ENCODE data around the gene FBXO47. TPM values are rescaled to one million over a fixed set of nuclear protein-coding genes. Genes with fewer than 3 reads are reported as not detected.

Gene FBXO47
- total RNA-seq, 1 experiment from 2014 or later, result not detected

- POLR2A ChIA-PET (ENCODE audit: unreplicated experiment), result no interaction called here
- Histone ChIP-seq H4K20me1 (ENCODE audit: low read length) (no peaks in the 10 kb centered on the region), H3K27me3 (ENCODE audit: low read length) (no peaks in the 10 kb centered on the region), H3K9ac (ENCODE audit: low read length) (no peak overlapping the region), H3F3A (ENCODE audit: low read length, unreplicated experiment) (no peaks in the 10 kb centered on the region), H3K9me2 (replicated peaks; ENCODE audit: low read length) (no peaks in the 10 kb centered on the region), H3K9me3 (ENCODE audit: low read length) (no peaks in the 10 kb centered on the region), H2AFZ (ENCODE audit: low read length) (no peak overlapping the region), H3K27ac (ENCODE audit: low read length) (no peak overlapping the region), H3K36me3 (ENCODE audit: low read depth, low read length) (no peaks in the 10 kb centered on the region), H3K4me2 (ENCODE audit: low read length) (no peak overlapping the region), H3K79me2 (ENCODE audit: low read length) (no peaks in the 10 kb centered on the region), H3K4me3 (ENCODE audit: low read length) (no peak overlapping the region), H3K4me1 (ENCODE audit: insufficient read depth, low read length) (no peaks in the 10 kb centered on the region; the same call in 1 of the 2 replicates)
- no TSS peak for BruUV-seq (replicated peaks)
- TF ChIP-seq EZH2 (IDR thresholded peaks at IDR 0.05; ENCODE audit: low read length, unreplicated experiment) (no peak), CTCF (conservative IDR thresholded peaks at IDR 0.05; ENCODE audit: low read depth, low read length) (no peak), EZH2phosphoT487 (IDR thresholded peaks at IDR 0.05; ENCODE audit: borderline replicate concordance, low read length) (no peak)
- CTCF ChIA-PET, result no interaction called here
- ATAC-seq, result no peak
- DNase-seq, result no peak
- intact Hi-C loops (cut with micrococcal nuclease), result no loop called here
Observed at GRCh38 chr17:38961413-38961812, 5.8 kb downstream of the FBXO47 start.

DNA sequence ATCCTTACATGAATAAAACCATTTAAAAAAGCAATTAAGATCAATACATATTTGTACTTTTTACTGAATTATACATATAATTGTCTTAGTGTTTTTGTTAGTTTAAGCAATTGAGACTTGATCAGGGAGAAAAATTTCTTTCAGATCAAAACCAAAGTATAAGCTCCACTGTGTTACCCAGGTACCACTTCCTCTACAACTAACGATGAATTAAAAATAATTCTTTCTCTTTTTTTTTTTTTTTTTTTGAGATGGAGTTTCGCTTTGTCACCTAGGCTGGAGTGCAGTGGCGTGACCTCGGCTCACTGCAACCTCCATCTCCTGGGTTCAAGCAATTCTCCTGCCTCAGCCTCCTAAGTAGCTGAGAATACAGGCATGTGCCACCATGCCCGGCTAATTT lies 6.8 kb downstream of the FBXO47 start:
- BruUV-seq (replicated peaks), result no TSS peak
- POLR2A ChIA-PET (ENCODE audit: unreplicated experiment), result no interaction called here

More for the DNA sequence above, 6.8 kb downstream of the FBXO47 start:
- H3K79me2 ChIP-seq (ENCODE audit: low read length), result no peaks in the 10 kb centered on the region
- no peak overlapping the region for H3K4me3 ChIP-seq (ENCODE audit: low read length)
- no peaks in the 10 kb centered on the region for H4K20me1 ChIP-seq (ENCODE audit: low read length)
- H2AFZ ChIP-seq (ENCODE audit: low read length), result no peak overlapping the region
- H3K9ac ChIP-seq (ENCODE audit: low read length), result no peak overlapping the region
- no peaks in the 10 kb centered on the region; the same call in 1 of the 2 replicates for H3K4me1 ChIP-seq (ENCODE audit: insufficient read depth, low read length)
- H3K9me3 ChIP-seq (ENCODE audit: low read length), result no peaks in the 10 kb centered on the region
- CTCF ChIA-PET, result no interaction called here
- no peak overlapping the region for H3K27ac ChIP-seq (ENCODE audit: low read length)
- H3K9me2 ChIP-seq (replicated peaks; ENCODE audit: low read length), result no peaks in the 10 kb centered on the region
- no peaks in the 10 kb centered on the region for H3F3A ChIP-seq (ENCODE audit: low read length, unreplicated experiment)
- no peaks in the 10 kb centered on the region for H3K36me3 ChIP-seq (ENCODE audit: low read depth, low read length)
- TF ChIP-seq EZH2 (IDR thresholded peaks at IDR 0.05; ENCODE audit: low read length, unreplicated experiment) (no peak), CTCF (conservative IDR thresholded peaks at IDR 0.05; ENCODE audit: low read depth, low read length) (no peak), EZH2phosphoT487 (IDR thresholded peaks at IDR 0.05; ENCODE audit: borderline replicate concordance, low read length) (no peak)
- no peak overlapping the region for H3K4me2 ChIP-seq (ENCODE audit: low read length)
- no peaks in the 10 kb centered on the region for H3K27me3 ChIP-seq (ENCODE audit: low read length)
- intact Hi-C loops (cut with micrococcal nuclease), result no loop called here
- ATAC-seq, result no peak
- no peak for DNase-seq

Measured in PC-3 (cell line).